NCI-H82 treated with DMSO at 0.1 percent for 48 hours (cell line): ENCODE data around the gene TFF1.

Source experiments
- DNase-seq: peaks from one replicate; lab custom pipeline; 2025; ENCODE audit not compliant: unreplicated experiment; lab: John Stamatoyannopoulos, UW

TFF1 gene

GRCh38 chr21:42382915-42383314 is 16.6 kb upstream of the TFF1 start:
- no peak for DNase-seq

- DNase-seq, result no peak
These were observed 15.1 kb upstream of the TFF1 start for GRCh38 chr21:42381347-42381984.

- DNase-seq, result no peak
These were observed 13.3 kb upstream of the TFF1 start for GRCh38 chr21:42379426-42380215.

- no peak for DNase-seq
These were observed 12.1 kb upstream of the TFF1 start for GRCh38 chr21:42378418-42378817.

GRCh38 chr21:42377951-42378340 is 11.6 kb upstream of the TFF1 start:
- no peak for DNase-seq

GRCh38 chr21:42377211-42377950 is 11.0 kb upstream of the TFF1 start:
- no peak for DNase-seq

GRCh38 chr21:42376338-42376982 is 10.1 kb upstream of the TFF1 start:
- DNase-seq, result no peak

- DNase-seq, result no peak
These were observed 9.6 kb upstream of the TFF1 start for GRCh38 chr21:42375966-42376337.

GRCh38 chr21:42375506-42375905 is 9.2 kb upstream of the TFF1 start:
- DNase-seq, result no peak

- DNase-seq, result no peak
These were observed 8.6 kb upstream of the TFF1 start for GRCh38 chr21:42374864-42375499.

- no peak for DNase-seq
These were observed 8.1 kb upstream of the TFF1 start for GRCh38 chr21:42374457-42374856.

GRCh38 chr21:42373908-42374455 is 7.6 kb upstream of the TFF1 start:
- DNase-seq, result no peak

- DNase-seq, result no peak
These were observed 7.0 kb upstream of the TFF1 start for GRCh38 chr21:42373196-42373907.

- DNase-seq, result no peak
These were observed 4.7 kb upstream of the TFF1 start for GRCh38 chr21:42370894-42371654.

- DNase-seq, result no peak
These were observed 3.5 kb upstream of the TFF1 start for GRCh38 chr21:42369821-42370220.

- DNase-seq, result no peak
These were observed 1.2 kb upstream of the TFF1 start for GRCh38 chr21:42367367-42368165.

GRCh38 chr21:42365770-42366169 is 565 bp downstream of the TFF1 start:
- no peak for DNase-seq

GRCh38 chr21:42364304-42364865 is 1.9 kb downstream of the TFF1 start:
- DNase-seq, result no peak
